ENCODE measurements around the gene NPB.

DNA sequence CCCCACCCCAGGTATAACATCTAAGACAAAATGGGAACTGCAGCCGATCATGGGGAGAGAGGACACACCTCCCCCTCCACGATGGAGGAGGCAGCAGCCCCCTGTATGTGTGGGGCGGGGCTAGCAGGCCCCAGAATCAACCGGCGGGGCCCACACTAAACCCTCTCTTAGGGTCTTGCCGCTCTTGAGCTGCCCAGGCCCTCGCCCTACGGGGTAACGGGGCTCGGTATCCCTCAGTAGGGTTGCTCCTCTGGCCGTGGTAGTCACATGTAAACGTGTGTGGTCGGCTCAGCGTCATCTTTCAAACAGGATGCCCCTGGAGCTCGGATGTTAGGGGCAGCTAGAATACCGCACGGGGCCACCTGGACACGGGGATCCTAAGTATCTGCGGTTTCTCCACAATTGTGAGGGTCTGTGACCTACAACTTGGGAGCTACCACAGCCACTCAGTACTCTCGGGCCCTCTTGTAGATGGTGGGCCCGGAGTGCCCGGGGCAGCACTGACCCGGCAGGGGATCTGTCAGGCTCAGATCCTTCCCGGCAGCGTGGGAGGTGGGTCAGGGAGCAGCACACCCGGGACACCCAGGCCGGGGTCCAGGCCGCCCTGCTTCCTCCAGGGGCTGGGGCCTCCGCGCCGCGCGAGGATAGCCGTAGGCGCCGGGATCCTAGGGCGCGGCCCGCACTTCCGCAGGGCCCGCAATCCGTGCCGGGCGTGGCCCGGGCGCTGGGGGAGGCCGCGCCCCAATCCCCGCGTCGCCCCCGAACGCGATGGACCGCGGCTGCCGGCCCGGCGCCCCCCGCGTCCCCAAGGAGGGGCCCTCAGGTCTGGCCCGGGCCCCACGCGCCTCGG is 31.7 kb upstream of the NPB start:
- TF ChIP-seq CTCF (IDR thresholded peaks at IDR 0.05) (no peak), EZH2 (IDR thresholded peaks at IDR 0.05; ENCODE audit: borderline replicate concordance, insufficient read depth, low read depth, low read length, poor library complexity, severe bottlenecking) (no peak)

Data from B cell (primary cell).